GM12878 (cell line): ENCODE data around the gene CCDC74B. TPM values are rescaled to one million over a fixed set of nuclear protein-coding genes. Genes with fewer than 3 reads are reported as not detected.

Experiments
- ATAC-seq: fragments of 200-7000 bp; cut with Tn5 transposase; 3 replicates; pipeline ENCODE4 v1.9.1; 2020; ENCODE audit warnings: mild to moderate bottlenecking, moderate library complexity
- BruUV-seq: library from RNA; stranded (reverse); fragments of 400-500 nt; replicated peaks from 2 replicates; lab custom pipeline; 2021; lab: Mats Ljungman, UMichigan
- CTCF ChIA-PET: fragments of 300-600 bp; sonication (Branson Sonifier 250); formaldehyde crosslinking; extraction: SDS; loops from one replicate; lab custom pipeline; 2021; ENCODE audit warnings: inconsistent platforms; lab: Yijun Ruan, JAX
- POLR2A ChIA-PET: fragments of 350-600 bp; formaldehyde crosslinking; extraction: SDS; loops from one replicate; lab custom pipeline; 2021; ENCODE audit warnings: inconsistent platforms; lab: Charles Lee
- RAD21 ChIA-PET: fragments of 300-600 bp; sonication (Branson Sonifier 250); formaldehyde crosslinking; loops from one replicate; lab custom pipeline; 2023; ENCODE audit warnings: antibody characterized with exemption; ENCODE audit not compliant: unreplicated experiment; lab: Charles Lee
- SMC1A ChIA-PET: fragments of 300-600 bp; sonication (Branson Sonifier 250); formaldehyde crosslinking; loops from one replicate; lab custom pipeline; 2023; ENCODE audit not compliant: unreplicated experiment, uncharacterized antibody; lab: Charles Lee
- DNase-seq: peaks from one replicate; pipeline ENCODE4 v3.0.0-alpha.2; 2011; ENCODE audit warnings: low read depth, low spot score
- FAIRE-seq: peaks from 3 replicates; lab custom pipeline; 2011; peaks lifted over from hg19 to GRCh38; lab: Jason Lieb, UNC
- H2AFZ ChIP-seq: 2 replicates; pipeline ENCODE4 v1.6.0; 2011; ENCODE audit warnings: low read depth, low read length, control low read depth; ENCODE audit not compliant: control insufficient read depth
- H3K27ac ChIP-seq: 2 replicates; pipeline ENCODE4 v1.5.1; 2011; ENCODE audit warnings: control low read depth; ENCODE audit not compliant: control insufficient read depth, insufficient read depth
- H3K27me3 ChIP-seq, 2 experiments: replicated peaks in 1 of 2; 2 replicates each; pipeline versions ENCODE4 v1.6.0 to v1.6.1; 2011; ENCODE audit warnings: low read length in 1 of 2; ENCODE audit not compliant: control insufficient read depth in 2 of 2, insufficient read depth in 2 of 2
- H3K36me3 ChIP-seq, 2 experiments: 2 replicates each; pipeline ENCODE4 v1.5.1; 2011; ENCODE audit warnings: low read length in 1 of 2; ENCODE audit not compliant: control insufficient read depth in 2 of 2, insufficient read depth in 2 of 2
- H3K4me1 ChIP-seq: 2 replicates; pipeline ENCODE4 v1.6.1; 2011; ENCODE audit warnings: mild to moderate bottlenecking, low read length, moderate library complexity, mixed read lengths; ENCODE audit not compliant: control insufficient read depth, insufficient read depth
- H3K4me2 ChIP-seq: 2 replicates; pipeline ENCODE4 v1.6.0; 2011; ENCODE audit warnings: control low read depth; ENCODE audit not compliant: control insufficient read depth, insufficient read depth
- H3K4me3 ChIP-seq: fragments of 200-600 bp; sonication (generic); 2 replicates; pipeline ENCODE4 v1.5.1; 2016
- H3K79me2 ChIP-seq: 2 replicates; pipeline ENCODE4 v1.6.0; 2011; ENCODE audit warnings: low read length; ENCODE audit not compliant: control insufficient read depth, insufficient read depth
- H3K9ac ChIP-seq: 2 replicates; pipeline ENCODE4 v1.8.0; 2011; ENCODE audit warnings: low read length, control low read depth, mixed read lengths; ENCODE audit not compliant: control insufficient read depth, insufficient read depth
- H3K9me3 ChIP-seq: replicated peaks from 3 replicates; pipeline ENCODE4 v1.5.1; 2011; ENCODE audit warnings: mild to moderate bottlenecking, low read length; ENCODE audit not compliant: control insufficient read depth, insufficient read depth
- H4K20me1 ChIP-seq: 2 replicates; pipeline ENCODE4 v1.6.0; 2011; ENCODE audit not compliant: control insufficient read depth, insufficient read depth
- KAT2A ChIP-seq: conservative IDR thresholded peaks from 2 replicates; pipeline ENCODE4 v1.6.1; 2011; ENCODE audit warnings: low read depth, low read length; ENCODE audit not compliant: control insufficient read depth
- NRF1 ChIP-seq: conservative IDR thresholded peaks from 2 replicates; pipeline ENCODE4 v1.6.1; 2011; ENCODE audit warnings: mild to moderate bottlenecking, low read depth, low read length, improper control_type of control experiment
- STAT3 ChIP-seq: IDR thresholded peaks from 2 replicates; pipeline ENCODE4 v1.6.1; 2011; ENCODE audit warnings: low read depth, low read length, improper control_type of control experiment
- TCF7 ChIP-seq: IDR thresholded peaks from 2 replicates; pipeline ENCODE4 v1.6.1; 2014; ENCODE audit warnings: antibody characterized with exemption, borderline replicate concordance
- WRNIP1 ChIP-seq: IDR thresholded peaks from 2 replicates; pipeline ENCODE4 v1.6.1; 2011; ENCODE audit warnings: low read depth, low read length, improper control_type of control experiment, borderline replicate concordance
- WGBS: methylation state at CpG from one replicate; pipeline ENCODE4 v1.1.6; 2016; ENCODE audit warnings: low lambda C conversion rate; ENCODE audit not compliant: insufficient replicate concordance, insufficient coverage; ENCODE audit errors: missing lambda C conversion rate; 5-methylcytosine and 5-hydroxymethylcytosine counted together
- in situ Hi-C: fragments of 300-500 bp; cut with MboI; formaldehyde crosslinking; loops from 9 replicates; pipeline ENCODE4 v1.14.3; 2018; ENCODE audit warnings: mixed read lengths
- intact Hi-C: fragments of 100-400 bp; cut with micrococcal nuclease; formaldehyde crosslinking; loops from one replicate; pipeline ENCODE4 v1.14.2; 2022; ENCODE audit not compliant: unreplicated experiment
- polyA plus RNA-seq, 11 experiments: library from polyadenylated mRNA; depleted of rRNA in 4 of 11; unstranded in 6 of 11; stranded (reverse) in 5 of 11; fragments of >200 nt; fragmentation: Nextera tagmentation in 4 of 11; fragmentation: Illumina TruSeq in 1 of 11; extraction: Ambion mirVana in 4 of 11; extraction: Trizol in 1 of 11; gene quantifications; 1 replicate in 1 of 11; 2 replicates in 10 of 11; pipeline versions ENCODE4 v1.2.1 to v1.2.3, GENCODE V29; 2011 to 2016; ENCODE audit warnings: inconsistent platforms in 2 of 11, missing spikeins in 2 of 11, low read depth in 1 of 11
- total RNA-seq, 4 experiments: library from RNA; depleted of rRNA in 3 of 4; stranded (reverse); fragments of >200 nt in 3 of 4; fragmentation: Illumina TruSeq in 1 of 4; extraction: Trizol in 1 of 4; gene quantifications; 2 replicates each; pipeline versions ENCODE4 v1.2.1 to v1.2.3, GENCODE V29; 2013 to 2021
- TF ChIP-seq, protein P1 (sequence below): fragments of 450-650 bp; IDR thresholded peaks from 2 replicates; pipeline ENCODE4 v1.6.1; 2018; ENCODE audit warnings: borderline replicate concordance, mild to moderate bottlenecking; ENCODE audit not compliant: partially characterized antibody
- TF ChIP-seq, protein P2 (sequence below): IDR thresholded peaks from 2 replicates; pipeline ENCODE4 v1.6.1; 2011; ENCODE audit warnings: low read depth, mild to moderate bottlenecking, low read length, moderate library complexity, borderline replicate concordance; ENCODE audit errors: extremely low read depth

CCDC74B gene
- total and polyA plus RNA-seq, 10 of the 15 experiments (the other 5 are each of a cell fraction or from before 2014, with no cell fraction given): 0.52 to 21.2 (median 9.7) TPM

DNA sequence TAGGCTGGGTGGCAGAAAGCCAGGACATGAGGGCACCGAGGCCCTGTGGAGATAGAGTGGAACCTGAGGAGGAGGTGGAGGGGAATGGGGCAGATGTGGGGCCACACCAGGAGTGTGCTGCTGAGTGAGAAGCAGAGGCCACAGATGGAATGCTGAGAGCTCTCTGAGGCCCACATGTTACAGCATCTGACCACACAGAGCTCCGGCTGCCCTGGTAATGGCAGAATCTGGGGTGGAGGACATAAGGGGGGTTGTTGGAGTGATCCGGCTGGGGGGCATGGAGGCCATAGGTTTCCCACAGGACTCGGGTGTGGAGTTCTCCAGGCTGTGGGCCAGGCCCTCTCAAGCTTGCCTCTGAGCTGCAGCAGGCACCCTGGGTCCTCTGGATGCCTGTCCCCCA is 41.0 kb upstream of the CCDC74B start:
- SMC1A ChIA-PET: interaction anchor here (0.8 to 1.1 kb wide), 2 partner anchors 1301 to 1303 kb away, joined by 3 read pairs; no protein-coding TSS in a partner anchor
- ATAC-seq (no peak), FAIRE-seq (no peak), DNase-seq (no peak)
- Histone ChIP-seq H3K4me2 (no peak overlapping the region), H3K9ac (no peak overlapping the region), H2AFZ (no peak overlapping the region), H3K4me3 (no peak overlapping the region), H3K27me3 (no peaks in the 10 kb centered on the region), H3K36me3 (no peaks in the 10 kb centered on the region), H3K4me1 (no peaks in the 10 kb centered on the region; the same call in 1 of the 2 replicates), H3K9me3 (no peaks in the 10 kb centered on the region), H4K20me1 (no peaks in the 10 kb centered on the region), H3K79me2 (peaks cover 25% of the 10 kb centered on the region), H3K27ac (no peak overlapping the region)
- POLR2A ChIA-PET: interaction anchor here (0.6 to 0.7 kb wide), 2 partner anchors 17 to 57 kb away, joined by 3 to 5 read pairs; no protein-coding TSS in a partner anchor
- in situ Hi-C loops (loop anchor here (5.0 kb wide), 1 partner anchor 1301 kb away; no protein-coding TSS in a partner anchor), intact Hi-C loops (no loop called here)
- CTCF ChIA-PET: interaction anchor here (1.6 kb wide), 1 partner anchor 147 kb away, joined by 7 read pairs; no protein-coding TSS in a partner anchor
- RAD21 ChIA-PET: interaction anchor here (1.5 kb wide), 1 partner anchor 147 kb away, joined by 6 read pairs; no protein-coding TSS in a partner anchor
- WGBS: 100% methylated on average over 4 of the region's 4 CpGs
- no peak for TF ChIP-seq NRF1
- no peak for TF ChIP-seq TCF7
- TF ChIP-seq STAT3: no peak
- TF ChIP-seq, protein P1, sequence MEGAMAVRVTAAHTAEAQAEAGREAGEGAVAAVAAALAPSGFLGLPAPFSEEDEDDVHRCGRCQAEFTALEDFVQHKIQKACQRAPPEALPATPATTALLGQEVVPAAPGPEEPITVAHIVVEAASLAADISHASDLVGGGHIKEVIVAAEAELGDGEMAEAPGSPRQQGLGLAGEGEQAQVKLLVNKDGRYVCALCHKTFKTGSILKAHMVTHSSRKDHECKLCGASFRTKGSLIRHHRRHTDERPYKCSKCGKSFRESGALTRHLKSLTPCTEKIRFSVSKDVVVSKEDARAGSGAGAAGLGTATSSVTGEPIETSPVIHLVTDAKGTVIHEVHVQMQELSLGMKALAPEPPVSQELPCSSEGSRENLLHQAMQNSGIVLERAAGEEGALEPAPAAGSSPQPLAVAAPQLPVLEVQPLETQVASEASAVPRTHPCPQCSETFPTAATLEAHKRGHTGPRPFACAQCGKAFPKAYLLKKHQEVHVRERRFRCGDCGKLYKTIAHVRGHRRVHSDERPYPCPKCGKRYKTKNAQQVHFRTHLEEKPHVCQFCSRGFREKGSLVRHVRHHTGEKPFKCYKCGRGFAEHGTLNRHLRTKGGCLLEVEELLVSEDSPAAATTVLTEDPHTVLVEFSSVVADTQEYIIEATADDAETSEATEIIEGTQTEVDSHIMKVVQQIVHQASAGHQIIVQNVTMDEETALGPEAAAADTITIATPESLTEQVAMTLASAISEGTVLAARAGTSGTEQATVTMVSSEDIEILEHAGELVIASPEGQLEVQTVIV: no peak
- no peak for TF ChIP-seq WRNIP1
- TF ChIP-seq, protein P2, sequence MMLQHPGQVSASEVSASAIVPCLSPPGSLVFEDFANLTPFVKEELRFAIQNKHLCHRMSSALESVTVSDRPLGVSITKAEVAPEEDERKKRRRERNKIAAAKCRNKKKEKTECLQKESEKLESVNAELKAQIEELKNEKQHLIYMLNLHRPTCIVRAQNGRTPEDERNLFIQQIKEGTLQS: no peak
- TF ChIP-seq KAT2A: no peak
- no TSS peak for BruUV-seq
